Renal cortical epithelial cell (primary cell): ENCODE data around the gene MAD1L1. TPM values are rescaled to one million over a fixed set of nuclear protein-coding genes. Genes with fewer than 3 reads are reported as not detected.

Source experiments
- DNase-seq: peaks from one replicate; pipeline ENCODE4 v3.0.0-alpha.2; 2011; ENCODE audit warnings: low read depth
- total RNA-seq: library from RNA; depleted of rRNA; stranded (reverse); fragments of >200 nt; gene quantifications from 2 replicates; pipeline ENCODE4 v1.2.3, GENCODE V29; 2014

The MAD1L1 gene
- total RNA-seq, 1 donor from 2014 or later, result 33.5 TPM

DNA sequence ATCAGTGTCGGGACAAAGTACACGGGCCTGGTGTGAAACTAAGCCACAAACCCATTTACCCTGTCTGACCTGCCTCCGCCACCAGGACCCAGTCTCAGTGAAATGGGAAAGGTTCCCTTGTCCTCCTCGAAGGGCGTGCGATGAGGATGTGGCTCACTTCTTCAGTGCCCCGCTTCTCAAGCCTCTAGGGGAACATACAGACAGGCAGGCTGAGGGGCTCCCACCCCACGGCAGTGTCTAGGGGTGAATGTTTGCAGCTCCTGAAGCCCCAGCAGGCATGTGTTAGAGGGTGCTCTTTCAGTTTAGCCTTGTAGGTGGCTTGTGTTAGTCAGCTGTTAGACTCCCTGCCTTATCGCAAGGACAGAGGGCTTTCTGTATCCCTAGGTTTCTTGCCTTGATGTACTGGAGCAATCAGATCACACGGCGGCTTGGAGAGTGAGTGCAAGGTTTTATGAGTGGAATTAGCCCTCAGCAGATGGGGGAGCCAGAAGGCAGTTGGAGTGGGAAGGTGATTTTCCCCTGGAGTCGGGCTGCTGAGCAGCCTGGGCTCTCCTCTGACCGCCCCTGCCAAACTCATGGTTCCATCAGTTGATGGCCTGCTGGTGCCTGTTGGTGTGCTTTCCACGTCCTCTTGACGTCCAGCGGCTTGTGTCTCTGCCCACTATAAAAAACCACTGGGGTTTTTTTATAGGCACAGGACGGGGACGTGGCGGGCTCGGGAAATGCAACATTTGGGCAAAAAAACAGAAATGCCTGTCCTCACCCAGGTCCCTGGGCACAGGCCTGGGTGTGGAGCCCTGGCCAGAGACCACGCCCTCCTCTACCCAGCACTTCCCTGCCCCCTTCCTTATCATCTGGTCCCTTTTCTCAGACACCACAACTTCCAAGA, 10.0 kb upstream of the MAD1L1 start:
- DNase-seq, result no peak

DNA sequence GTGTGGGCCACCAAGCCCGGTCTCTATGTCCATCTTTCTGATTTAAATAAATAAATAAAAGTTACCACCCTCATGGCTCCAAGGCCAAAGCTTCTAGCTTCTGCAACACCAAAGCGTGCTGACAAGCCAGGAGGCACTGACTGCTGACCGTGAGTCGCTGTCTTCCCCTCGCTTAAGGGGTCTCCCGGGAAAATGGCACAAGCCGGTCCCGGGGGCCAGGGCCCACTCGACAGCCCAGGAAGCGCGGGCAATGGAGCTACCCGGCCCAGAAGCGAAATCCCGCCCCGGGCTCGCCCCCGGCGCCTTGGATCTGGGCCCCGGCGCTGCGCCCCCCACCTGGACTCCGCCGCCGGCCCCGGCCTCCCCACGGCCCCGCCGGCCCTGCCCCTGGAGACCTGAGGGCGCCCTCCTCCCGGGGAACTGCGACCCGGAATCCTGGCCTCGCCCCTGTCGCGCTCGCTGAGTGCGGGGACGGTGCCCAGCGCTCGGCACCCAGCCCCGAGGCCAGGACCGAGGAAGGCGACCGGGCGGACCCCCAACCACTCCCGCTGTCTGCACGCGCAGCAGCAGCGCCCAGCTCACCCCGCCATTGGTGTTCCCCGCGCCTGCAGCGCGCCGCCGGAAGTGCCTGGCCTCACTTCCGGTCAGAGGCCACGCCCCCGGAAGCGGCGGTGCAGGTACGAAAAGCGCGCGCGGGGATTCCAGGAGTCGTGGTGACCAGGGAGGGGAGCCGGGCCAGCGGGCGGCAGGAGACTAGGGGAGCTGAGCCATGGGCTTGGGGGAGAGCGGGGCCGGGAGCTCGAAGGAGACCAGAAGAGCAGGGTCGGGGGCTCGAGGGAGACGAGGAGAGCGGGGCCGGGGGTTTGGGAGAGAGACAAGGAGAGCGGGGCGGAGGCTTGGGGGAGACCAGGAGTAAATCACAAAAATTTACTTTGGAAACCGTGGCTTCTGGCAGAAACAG, 9.1 kb upstream of the MAD1L1 start, which contains the start of the genes MRM2 and NUDT1:
TSS of gene MRM2 (minus strand) at position 626 of the 961 bp plus-strand sequence. CDS start at position 590, 36 bp downstream.
TSS of gene NUDT1 (plus strand) at position 647 of the 961 bp plus-strand sequence. CDS start 2,349 bp downstream, outside the sequence.
- peak; percentile 36 for DNase-seq

DNA sequence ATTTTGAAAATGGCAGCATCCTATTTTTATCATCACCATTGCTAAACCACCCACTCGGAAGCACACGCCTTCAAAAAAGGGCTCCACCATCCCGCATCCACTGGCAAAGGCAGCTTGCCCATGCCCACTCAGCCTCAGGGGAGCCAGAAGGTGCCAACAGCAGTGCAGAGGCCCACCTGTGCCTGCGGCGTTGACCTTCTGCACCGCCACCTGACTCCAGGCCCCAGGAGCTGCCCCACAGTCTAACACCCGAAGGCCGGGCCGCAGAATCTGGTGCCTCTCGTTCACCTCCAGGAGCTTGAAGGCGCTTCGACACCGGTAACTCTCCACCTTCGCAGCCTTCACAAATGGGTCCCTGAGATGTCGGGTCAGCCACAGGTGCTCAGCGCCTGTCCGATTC, 6.5 kb upstream of the MAD1L1 start:
- no peak for DNase-seq

DNA sequence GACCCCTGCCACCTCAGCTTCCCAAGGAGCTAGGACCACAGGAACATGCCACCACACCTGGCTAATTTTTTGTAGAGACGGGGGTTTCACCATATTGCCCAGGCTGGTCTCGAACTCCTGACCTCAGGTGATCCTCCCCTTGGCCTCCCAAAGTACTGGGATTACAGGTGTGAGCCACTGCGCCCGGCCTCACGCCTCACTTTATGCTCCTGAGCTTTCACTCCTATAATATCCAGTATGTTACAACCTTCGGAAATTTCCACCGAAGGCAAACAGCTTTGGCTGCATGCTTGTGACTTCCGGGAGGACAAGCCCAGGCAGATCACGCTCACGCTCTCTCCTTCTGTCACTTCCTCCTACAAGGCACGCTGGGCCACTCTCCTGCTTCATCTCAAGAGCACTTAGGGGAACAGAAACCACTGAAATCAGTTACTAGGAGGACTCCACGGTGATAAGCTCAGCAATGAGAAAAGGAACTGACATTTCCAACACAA, 4.4 kb upstream of the MAD1L1 start:
- DNase-seq, result no peak

DNA sequence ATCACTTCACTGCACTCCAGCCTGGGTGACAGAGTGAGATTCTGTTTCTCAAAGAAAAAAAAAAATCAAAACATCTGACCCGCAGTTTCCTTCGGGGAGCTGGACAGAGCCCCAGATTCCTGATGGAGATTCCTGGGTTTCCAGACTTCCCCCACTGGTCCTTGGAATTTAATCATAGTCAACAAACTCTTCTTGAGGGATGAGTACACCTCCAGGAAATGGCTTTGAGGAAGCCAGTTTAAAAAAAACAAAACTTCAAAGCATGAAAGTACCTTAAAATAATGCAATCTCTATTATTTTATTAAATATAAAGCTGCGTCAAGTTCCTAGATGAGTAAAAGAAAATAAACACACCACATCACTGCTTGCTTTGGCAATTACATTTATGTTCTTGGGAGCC, 1.2 kb upstream of the MAD1L1 start:
- no peak for DNase-seq

DNA sequence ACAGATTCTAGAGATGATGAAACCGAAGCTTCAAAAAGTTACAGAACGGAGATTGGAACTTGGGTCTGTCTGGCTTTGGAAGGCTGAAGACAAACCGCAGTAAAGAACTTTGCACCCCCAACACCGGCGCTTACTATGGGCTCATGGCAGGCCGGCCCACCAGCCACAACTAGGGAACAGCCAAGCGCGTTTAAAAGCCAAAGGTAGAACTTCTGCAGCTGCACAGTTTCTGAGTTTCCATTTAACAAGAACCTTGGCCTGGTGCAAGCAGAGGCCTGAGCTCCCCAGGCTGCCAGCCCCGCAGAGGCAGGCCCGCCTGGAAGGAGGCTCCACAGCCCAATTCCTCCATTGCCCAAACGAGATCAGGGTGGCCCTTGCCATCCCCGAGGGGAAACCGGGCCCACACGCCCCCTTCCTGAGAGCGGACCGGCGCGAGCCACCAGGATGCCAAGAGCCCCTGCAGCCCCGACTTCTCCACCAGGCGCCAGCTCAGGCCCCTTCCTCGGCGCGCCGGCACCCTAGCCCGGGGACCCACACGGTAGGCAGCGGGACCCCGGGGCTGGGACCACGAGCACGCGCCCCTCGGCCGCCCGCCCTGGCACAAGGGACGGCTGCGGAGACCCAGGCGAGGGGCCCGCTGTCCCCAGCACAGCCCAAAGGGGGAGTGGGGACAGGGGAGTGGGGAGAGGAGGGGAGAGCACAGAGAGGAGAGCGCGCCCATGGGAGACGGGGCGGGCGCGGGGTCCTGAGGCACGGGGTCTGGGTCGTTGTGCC, 566 bp downstream of the MAD1L1 start:
- no peak for DNase-seq

DNA sequence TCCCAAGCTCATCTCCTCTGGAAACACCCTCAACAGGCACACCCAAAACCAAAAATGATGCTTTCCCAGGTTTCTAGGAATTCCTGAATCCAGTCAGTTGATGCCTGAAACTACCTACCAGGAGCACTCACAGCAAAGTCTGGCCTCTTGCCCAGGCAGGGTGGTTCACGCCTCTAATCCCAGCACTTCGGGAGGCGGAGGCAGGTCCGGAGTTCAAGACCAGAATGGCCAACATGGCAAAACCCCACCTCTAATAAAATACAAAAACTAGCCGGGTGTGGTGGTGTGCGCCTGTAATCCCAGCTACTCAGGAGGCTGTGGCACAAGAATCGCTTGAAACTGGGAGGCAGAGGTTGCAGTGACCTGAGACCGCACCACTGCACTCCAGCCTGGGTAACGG, 1.9 kb downstream of the MAD1L1 start:
- no peak for DNase-seq

DNA sequence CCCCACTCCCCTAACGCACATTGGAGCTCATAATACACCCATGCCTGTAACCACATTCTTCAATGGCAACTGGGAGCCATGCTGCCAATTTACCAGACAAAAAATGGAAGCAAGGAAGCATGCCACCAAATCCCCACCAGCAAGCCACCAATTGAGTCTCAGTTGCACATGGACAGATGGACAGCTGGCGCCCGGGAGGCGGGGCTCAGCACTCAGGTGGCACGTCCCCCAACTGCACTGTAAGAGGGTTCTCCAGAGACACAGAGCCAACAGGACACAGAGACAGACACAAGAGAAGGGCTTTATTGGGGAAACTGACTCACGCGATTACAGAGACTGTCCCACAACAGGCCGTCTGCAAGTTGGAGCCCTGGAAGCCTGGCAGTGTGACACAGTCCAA, 2.5 kb downstream of the MAD1L1 start:
- no peak for DNase-seq

DNA sequence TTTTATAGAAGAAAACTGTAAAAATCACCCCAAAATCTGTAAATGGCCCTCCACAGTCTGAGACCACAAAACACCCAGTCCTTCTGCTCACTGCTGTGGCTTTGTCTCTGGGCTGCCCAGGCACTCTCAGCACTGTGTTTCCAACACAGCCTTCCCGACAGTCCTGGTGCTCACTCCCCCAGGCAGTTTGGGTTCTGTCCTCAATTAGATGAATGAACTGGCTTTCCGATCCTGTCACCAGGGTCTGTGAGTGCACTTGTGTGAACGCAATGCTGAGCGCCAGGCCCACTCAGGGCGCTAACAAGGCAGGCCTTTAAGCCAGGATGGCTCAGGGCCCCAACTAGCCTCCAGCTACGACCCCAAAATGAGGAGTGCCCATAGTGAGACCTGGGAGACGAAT, 3.3 kb downstream of the MAD1L1 start:
- DNase-seq, result no peak

DNA sequence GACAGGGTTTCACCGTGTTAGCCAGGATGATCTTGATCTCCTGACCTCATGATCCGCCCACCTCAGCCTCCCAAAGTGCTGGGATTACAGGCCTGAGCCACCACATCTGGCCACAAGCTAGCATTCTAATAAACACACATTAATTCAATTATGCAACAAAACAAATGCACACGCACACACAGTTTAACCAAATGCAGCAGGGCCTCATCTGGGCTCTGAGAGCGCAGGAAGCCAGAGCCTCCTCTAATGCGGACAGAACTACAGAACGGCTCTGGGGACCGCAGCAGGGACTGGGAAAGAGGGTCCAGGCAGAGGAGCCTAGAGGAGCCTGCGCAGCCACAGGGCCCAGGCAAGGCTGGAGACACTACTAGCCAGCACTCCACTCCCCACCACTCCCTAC, 3.8 kb downstream of the MAD1L1 start:
- no peak for DNase-seq

DNA sequence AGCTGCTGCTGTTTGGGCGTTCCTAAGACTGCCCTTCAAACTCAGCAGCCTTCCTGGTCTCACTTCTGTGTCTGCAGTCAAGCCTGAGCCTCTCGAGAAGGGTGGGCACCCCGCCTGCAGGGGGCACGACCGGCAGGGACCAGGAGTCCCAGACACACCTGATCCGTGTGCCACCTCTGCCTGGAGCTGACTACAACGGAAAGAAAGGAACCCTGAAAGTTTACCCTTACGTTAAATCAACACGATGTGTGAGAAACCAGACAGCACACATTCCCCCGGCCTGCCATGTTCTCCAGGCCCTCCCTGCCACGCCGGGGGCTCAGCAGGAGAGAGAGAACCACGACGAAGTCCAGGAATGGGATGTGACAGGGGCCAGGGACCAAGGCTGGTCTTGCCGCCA, 5.0 kb downstream of the MAD1L1 start:
- DNase-seq, result no peak

DNA sequence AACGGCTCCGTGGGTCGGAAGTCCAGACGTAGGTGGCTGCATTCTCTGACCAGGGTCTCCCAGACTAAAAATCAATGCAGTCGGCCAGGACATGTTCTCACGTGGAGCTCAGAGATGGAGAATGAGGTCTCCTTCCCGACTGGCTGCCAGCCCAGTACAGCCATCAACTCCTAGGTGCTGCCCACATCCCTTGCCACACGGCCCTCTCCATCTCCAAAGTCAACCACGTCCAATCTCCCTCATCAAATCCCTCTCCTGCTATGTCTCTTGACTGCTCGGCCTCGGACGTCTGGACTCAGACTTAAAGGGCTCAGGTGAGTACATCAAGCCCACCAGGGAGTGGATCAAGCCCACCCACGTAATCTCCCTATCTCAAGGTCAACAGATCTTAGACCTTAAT, 6.9 kb downstream of the MAD1L1 start:
- no peak for DNase-seq

DNA sequence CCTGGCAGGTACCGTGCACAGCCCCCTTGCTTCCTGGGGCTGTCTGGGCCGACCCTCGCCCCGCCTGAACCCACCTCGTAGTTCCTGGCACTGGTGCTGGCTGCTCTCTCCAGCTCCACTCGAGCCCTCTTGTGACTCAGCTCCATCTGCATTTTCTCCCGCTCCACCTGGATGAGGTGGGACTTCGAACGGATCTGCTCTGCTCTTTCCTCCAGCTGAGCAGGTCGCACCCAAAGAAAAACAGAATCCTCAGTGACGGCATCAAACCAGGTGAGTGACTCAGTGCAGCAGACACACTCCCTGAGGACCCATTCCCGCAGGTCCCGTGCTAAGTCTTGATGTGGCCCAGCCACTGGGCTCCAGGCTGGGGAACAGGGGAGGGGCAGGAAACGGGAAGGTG, 7.4 kb downstream of the MAD1L1 start:
- DNase-seq, result peak; percentile 44

DNA sequence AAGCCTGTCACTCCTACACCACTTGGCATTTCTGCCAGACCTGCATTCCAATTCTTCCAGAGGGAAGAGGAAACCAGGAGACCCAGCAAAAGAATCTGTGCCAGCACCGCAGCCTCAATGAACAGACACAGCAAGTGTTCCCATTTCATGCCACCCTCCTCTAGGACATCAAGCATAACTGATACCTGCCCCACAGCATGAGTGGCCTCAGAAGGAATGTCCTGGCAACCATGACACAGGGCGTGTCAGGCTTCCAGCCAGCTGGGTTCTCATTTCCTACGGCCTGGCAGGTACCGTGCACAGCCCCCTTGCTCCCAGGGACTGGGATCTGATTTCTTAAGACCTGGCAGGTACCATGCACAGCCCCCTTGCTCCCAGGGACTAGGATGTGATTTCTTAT, 7.8 kb downstream of the MAD1L1 start:
- peak; percentile 43 for DNase-seq

DNA sequence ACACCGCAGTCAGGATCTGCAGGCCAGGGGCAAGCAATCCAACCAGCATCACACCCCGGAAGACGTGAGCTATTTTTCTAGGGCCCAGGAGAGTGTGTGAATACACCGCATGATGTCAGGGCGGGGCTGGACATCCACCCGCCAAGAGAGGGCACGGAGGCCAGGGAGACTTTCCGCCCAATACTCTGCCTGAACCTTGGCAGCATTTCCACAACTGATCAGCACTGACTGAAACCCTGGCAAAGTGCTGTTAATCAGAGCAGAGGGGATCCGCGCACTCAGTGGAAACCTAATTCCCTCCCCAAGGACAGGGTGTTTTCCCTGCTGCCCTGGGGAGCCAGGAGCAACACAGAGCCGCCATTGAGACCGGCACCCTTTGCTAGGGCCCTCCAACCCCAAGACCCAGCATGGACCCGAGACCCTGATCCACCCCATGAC, 8.2 kb downstream of the MAD1L1 start:
- no peak for DNase-seq

DNA sequence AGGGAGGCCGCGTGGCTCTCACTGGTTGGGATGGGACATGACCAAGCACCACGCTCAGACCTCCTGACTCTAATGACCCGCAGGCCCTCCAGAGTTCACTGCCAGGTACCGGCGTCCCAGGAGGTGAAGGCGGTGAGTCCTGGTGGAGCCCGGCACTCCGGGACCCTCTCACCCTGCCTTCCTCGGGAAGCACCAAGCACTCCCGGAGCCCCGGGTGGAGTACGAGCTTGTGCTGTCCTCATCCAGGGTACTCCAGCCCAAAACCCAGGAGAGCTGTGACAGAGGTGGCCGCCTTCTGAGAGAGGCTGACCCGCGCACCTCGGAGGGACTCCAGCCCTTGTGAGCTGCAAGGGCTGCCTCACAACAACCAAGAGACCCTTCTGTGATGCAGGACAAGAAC, 9.4 kb downstream of the MAD1L1 start:
- DNase-seq, result no peak

DNA sequence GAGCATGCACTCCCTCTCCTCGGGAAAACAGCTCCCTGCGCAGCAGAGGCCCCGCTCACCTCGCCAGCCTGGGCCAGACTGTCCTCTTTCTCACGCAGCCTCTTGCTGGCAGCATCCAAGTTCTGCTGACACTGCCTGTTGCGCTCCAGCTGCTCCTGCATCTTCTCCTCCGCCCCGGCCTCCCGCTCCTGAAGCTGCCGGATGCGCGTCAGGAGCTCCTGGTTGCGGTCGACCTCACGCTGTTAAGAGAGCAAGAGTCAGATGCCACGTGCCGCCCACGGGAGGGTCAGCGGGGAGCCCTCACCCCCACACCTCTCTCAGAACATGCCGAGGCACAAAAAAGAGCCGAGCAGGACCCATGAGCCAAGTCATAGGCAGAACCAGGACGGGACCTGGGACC, 10.2 kb downstream of the MAD1L1 start:
- no peak for DNase-seq

DNA sequence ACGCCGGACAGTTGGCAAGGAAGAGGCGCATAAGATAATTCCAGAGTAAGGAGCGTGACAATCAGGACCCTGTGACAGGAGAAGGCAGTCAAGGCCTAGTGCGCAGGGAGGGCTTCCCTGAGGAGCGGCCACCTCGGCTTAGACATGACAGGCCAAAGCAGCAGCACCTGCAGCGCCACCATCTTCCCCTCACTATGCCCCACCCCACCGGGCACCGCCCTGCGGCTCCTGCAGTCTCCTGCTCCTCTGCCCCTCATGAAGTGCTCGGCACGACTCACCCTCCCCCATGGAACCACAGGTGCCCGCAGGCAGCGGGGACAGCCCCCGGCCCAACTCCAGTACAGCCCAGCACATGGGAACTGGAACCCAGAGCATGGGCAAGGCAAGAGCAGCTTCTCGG, 11.8 kb downstream of the MAD1L1 start:
- no peak for DNase-seq

DNA sequence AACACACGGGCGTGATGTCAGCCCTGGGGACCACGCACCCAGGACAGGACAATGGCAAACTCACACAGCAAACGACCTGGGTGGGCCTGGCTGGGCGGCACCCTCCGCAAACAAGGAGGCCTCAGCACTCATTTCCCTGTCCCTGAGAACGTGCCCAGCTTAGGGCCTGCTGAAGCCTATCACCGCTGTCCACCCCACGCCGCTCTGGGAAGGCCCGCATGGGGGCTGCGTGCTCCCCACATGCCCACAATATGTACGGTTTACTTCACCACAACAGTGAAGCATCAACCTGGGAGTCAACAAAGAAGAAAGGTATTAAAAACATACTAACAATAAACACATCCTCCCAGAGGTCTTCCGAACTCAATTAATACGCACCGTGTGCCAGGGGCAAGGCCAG, 12.2 kb downstream of the MAD1L1 start:
- no peak for DNase-seq

DNA sequence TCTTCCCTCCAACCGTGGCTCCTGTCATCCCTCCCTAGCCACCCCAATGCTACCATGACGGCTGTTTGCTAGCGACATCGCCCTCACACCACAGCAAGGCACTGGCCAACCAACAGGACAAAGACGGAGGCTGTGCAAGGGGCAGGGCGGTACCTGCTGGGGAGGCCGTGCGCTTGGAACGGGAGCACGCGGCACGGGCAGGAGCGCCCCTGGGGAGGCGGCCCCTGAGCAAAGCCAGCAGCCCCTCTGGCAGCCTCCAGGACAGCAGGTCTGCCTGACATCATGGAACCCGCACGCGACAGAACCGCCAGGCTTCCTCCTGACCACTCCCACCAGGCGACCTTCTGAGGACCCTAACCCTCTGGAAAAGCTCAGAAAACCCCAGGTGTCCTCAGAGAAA, 12.7 kb downstream of the MAD1L1 start:
- no peak for DNase-seq

DNA sequence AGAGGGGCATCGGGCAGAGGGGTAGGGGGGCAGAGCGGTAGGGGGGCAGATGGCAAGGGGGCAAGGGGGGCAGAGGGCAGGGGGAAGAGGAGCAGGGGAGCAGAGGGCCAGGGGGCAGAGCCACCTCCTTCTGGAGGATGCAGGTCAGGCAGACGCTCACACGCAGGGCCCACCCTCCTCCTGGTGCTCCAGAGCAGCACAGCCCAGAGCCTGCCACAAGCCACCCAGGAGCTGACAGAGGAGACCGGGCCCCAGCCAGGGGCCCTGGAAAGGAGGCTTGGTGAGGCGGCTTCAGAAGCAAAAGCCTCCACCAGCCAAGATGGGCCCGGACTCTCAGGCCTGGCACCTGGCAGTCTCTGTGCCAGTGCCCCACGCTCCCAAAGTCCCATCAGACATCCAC, 13.1 kb downstream of the MAD1L1 start:
- DNase-seq, result no peak

DNA sequence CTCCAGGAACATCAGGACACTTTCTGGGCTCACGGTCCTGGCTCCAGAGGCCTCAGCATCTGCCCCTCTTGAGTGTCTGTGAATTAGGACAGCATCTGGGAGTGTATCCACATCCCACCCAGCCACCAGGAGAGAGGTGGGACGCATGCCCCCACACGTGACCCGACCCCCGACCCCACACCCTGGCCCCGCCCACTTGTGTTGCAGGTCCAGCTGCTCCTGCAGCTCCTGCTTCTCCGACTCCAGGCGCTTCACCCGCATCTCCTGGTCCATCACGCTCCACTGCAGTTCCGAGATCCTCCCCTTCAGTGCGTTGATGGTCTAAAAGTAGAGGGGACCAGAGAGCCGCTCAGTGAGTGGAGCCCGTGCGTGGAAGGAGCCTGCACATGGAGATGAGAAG, 13.6 kb downstream of the MAD1L1 start:
- no peak for DNase-seq
